ENCODE data around the gene SELE. TPM values are rescaled to one million over a fixed set of nuclear protein-coding genes. Genes with fewer than 3 reads are reported as not detected.
"Not testable (repeated sequence)": the region's sequence is repeated elsewhere in the genome, so short reads cannot be mapped to it uniquely, and the experiment has no call there.

SELE gene
- total RNA-seq, 1 experiment from 2014 or later: not detected

GRCh38 chr1:169723763-169724162, 10.1 kb downstream of the SELE start:
- no peak for DNase-seq (ENCODE audit: low read depth)

- DNase-seq (ENCODE audit: low read depth): no peak
Measured at GRCh38 chr1:169722779-169723178, 11.1 kb downstream of the SELE start.

GRCh38 chr1:169715100-169715499, 18.8 kb downstream of the SELE start:
- not testable (repeated sequence) for DNase-seq (ENCODE audit: low read depth)

GRCh38 chr1:169713090-169713489, 20.8 kb downstream of the SELE start:
- DNase-seq (ENCODE audit: low read depth): not testable (repeated sequence)

GRCh38 chr1:169712309-169712631, 21.6 kb downstream of the SELE start:
- no peak for DNase-seq (ENCODE audit: low read depth)

GRCh38 chr1:169711469-169712308, 22.2 kb downstream of the SELE start, which contains the start of gene SELL:
Gene SELL (minus strand): TSS chr1:169711620. CDS start chr1:169711498, 122 bp downstream.
- DNase-seq (ENCODE audit: low read depth): peak; percentile 66

GRCh38 chr1:169708647-169709046, 25.2 kb downstream of the SELE start:
- DNase-seq (ENCODE audit: low read depth): no peak

- no peak for DNase-seq (ENCODE audit: low read depth)
Measured at GRCh38 chr1:169707912-169708604, 25.8 kb downstream of the SELE start.

GRCh38 chr1:169704797-169705196, 29.1 kb downstream of the SELE start:
- DNase-seq (ENCODE audit: low read depth): no peak

- no peak for DNase-seq (ENCODE audit: low read depth)
Measured at GRCh38 chr1:169701261-169702005, 32.4 kb downstream of the SELE start.

GRCh38 chr1:169699707-169700106, 34.2 kb downstream of the SELE start:
- DNase-seq (ENCODE audit: low read depth): no peak

GRCh38 chr1:169698976-169699375, 34.9 kb downstream of the SELE start:
- DNase-seq (ENCODE audit: low read depth): no peak

GRCh38 chr1:169697755-169698154, 36.1 kb downstream of the SELE start:
- DNase-seq (ENCODE audit: low read depth): no peak

GRCh38 chr1:169696273-169697100, 37.4 kb downstream of the SELE start:
- no peak for DNase-seq (ENCODE audit: low read depth)

- no peak for DNase-seq (ENCODE audit: low read depth)
Measured at GRCh38 chr1:169694304-169695075, 39.4 kb downstream of the SELE start.

GRCh38 chr1:169692756-169693460, 41.0 kb downstream of the SELE start:
- no peak for DNase-seq (ENCODE audit: low read depth)

- no peak for DNase-seq (ENCODE audit: low read depth)
Measured at GRCh38 chr1:169690489-169690888, 43.4 kb downstream of the SELE start.

- no peak for DNase-seq (ENCODE audit: low read depth)
Measured at GRCh38 chr1:169689395-169689794, 44.5 kb downstream of the SELE start.

- not testable (repeated sequence) for DNase-seq (ENCODE audit: low read depth)
Measured at GRCh38 chr1:169688377-169688776, 45.5 kb downstream of the SELE start.

GRCh38 chr1:169683661-169684060, 50.2 kb downstream of the SELE start:
- no peak for DNase-seq (ENCODE audit: low read depth)

All from M059J (cell line).